GM21381 (cell line): Measurements from ENCODE around the gene MED12L.
A peak's percentile ranks its signal among the peaks of the same experiment; 100 is the strongest.
"Not testable (repeated sequence)": the region's sequence is repeated elsewhere in the genome, so short reads cannot be mapped to it uniquely, and the experiment has no call there.

ENCODE experiments used
- ATAC-seq: cut with Tn5 transposase; IDR thresholded peaks from one replicate; pipeline ENCODE4 v1.9.1; 2021; ENCODE audit warnings: mild to moderate bottlenecking, moderate library complexity; ENCODE audit not compliant: unreplicated experiment

MED12L gene

GRCh38 chr3:151085227-151085888, at the start of gene MED12L:
MED12L (plus strand) TSS chr3:151085664; CDS start chr3:151086927, 1,263 bp downstream.
- ATAC-seq, result peak; percentile 67

- no peak for ATAC-seq
Measured at GRCh38 chr3:151037746-151038477, 47.6 kb upstream of the MED12L start.

- no peak for ATAC-seq
Measured at GRCh38 chr3:151044706-151045105, 40.8 kb upstream of the MED12L start.

- ATAC-seq, result no peak
Measured at GRCh38 chr3:151047636-151048035, 37.8 kb upstream of the MED12L start.

GRCh38 chr3:151051533-151051932, 33.9 kb upstream of the MED12L start:
- ATAC-seq, result no peak

GRCh38 chr3:151052346-151052745, 33.1 kb upstream of the MED12L start:
- no peak for ATAC-seq

GRCh38 chr3:151052756-151053155, 32.7 kb upstream of the MED12L start:
- ATAC-seq, result no peak

GRCh38 chr3:151058740-151059139, 26.7 kb upstream of the MED12L start:
- ATAC-seq, result no peak

- ATAC-seq, result no peak
Measured at GRCh38 chr3:151062611-151063010, 22.9 kb upstream of the MED12L start.

- ATAC-seq, result no peak
Measured at GRCh38 chr3:151067158-151067557, 18.3 kb upstream of the MED12L start.

- ATAC-seq, result not testable (repeated sequence)
Measured at GRCh38 chr3:151072842-151073241, 12.6 kb upstream of the MED12L start.

- ATAC-seq, result no peak
Measured at GRCh38 chr3:151074256-151074655, 11.2 kb upstream of the MED12L start.

- ATAC-seq, result no peak
Measured at GRCh38 chr3:151075869-151076562, 9.4 kb upstream of the MED12L start.

GRCh38 chr3:151076626-151077025, 8.8 kb upstream of the MED12L start:
- no peak for ATAC-seq

GRCh38 chr3:151081082-151081481, 4.4 kb upstream of the MED12L start:
- ATAC-seq, result not testable (repeated sequence)

GRCh38 chr3:151082880-151083838, 2.3 kb upstream of the MED12L start:
- ATAC-seq, result no peak

GRCh38 chr3:151084893-151085226, 604 bp upstream of the MED12L start:
- ATAC-seq, result no peak

GRCh38 chr3:151085889-151086483, 522 bp downstream of the MED12L start:
- ATAC-seq, result no peak

GRCh38 chr3:151086484-151087456, 1.3 kb downstream of the MED12L start:
- ATAC-seq, result peak; percentile 79
